ENCODE results near the gene ZNF407.

- no peak for TF ChIP-seq ELF1 (IDR thresholded peaks at IDR 0.05; ENCODE audit: borderline replicate concordance, low read depth)
- TF ChIP-seq EZH2phosphoT487 (IDR thresholded peaks at IDR 0.05; ENCODE audit: borderline replicate concordance), result no peak
Measured at GRCh38 chr18:74674487-74674886, 76.8 kb downstream of the ZNF407 start.
